ENCODE results near the gene ALPG.

The ALPG gene

DNA sequence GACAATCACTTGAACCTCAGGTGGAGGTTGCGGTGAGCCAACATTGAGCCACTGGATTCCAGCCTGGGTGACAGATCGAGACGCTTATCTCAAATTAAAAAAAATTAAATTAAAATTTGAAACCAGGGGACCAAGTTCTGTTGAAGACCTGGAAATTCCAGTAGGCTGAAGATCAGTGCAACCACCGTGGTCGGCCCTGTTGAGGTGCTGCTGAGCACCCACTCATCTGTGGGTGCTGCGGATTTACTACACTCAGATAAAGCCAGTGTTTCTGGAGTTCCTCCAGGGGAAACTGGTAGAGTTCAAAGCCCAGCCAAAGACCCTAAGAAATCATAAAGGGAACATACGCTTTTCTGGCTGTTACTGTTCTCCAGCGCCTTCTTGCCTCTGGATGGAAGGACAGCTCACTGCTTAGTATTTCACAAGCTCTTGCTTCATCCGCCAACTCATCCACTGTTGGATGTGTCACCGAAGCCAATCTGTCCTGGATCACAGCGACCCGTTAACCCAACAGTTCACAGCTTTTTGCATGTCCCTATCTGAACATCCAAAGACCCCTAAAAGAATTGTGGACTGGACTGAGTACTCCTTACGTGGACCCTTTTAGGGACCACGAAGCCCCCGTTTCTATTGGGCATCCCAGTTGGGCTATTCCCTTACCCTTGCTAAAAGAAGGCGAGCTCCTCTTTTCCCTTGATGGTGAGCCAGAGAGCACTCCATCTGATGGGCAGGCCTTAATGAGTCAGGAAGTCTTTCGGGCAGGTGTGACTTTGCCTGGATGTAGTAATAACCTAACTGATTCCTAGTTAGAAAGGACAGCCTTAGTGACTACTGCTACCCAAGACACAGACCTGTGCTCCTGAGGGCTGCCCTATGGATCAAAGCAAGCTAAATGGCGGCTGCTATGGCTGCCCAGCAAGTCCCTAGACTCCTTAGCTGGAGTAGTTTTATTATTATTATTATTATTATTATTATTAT lies 34.1 kb upstream of the ALPG start:
- DNase-seq (ENCODE audit: low read depth, low spot score) = no peak
- TF ChIP-seq, protein P1, sequence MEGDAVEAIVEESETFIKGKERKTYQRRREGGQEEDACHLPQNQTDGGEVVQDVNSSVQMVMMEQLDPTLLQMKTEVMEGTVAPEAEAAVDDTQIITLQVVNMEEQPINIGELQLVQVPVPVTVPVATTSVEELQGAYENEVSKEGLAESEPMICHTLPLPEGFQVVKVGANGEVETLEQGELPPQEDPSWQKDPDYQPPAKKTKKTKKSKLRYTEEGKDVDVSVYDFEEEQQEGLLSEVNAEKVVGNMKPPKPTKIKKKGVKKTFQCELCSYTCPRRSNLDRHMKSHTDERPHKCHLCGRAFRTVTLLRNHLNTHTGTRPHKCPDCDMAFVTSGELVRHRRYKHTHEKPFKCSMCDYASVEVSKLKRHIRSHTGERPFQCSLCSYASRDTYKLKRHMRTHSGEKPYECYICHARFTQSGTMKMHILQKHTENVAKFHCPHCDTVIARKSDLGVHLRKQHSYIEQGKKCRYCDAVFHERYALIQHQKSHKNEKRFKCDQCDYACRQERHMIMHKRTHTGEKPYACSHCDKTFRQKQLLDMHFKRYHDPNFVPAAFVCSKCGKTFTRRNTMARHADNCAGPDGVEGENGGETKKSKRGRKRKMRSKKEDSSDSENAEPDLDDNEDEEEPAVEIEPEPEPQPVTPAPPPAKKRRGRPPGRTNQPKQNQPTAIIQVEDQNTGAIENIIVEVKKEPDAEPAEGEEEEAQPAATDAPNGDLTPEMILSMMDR (IDR thresholded peaks at IDR 0.05; ENCODE audit: insufficient read depth, low read length, missing control alignments) = no peak
- CTCF ChIA-PET = interaction anchor here (1.4 kb wide), 1 partner anchor 471 kb away, joined by 3 read pairs; no protein-coding TSS in a partner anchor
- POLR2A ChIA-PET = no interaction called here
- no peak overlapping the region for H3K4me3 ChIP-seq (ENCODE audit: low read depth, low read length)

- TF ChIP-seq, protein P1 (IDR thresholded peaks at IDR 0.05; ENCODE audit: insufficient read depth, low read length, missing control alignments) = no peak
- ChIA-PET CTCF (interaction anchor here (1.0 to 1.4 kb wide), 3 partner anchors 8 to 473 kb away, joined by 3 to 4 read pairs (median 3); no protein-coding TSS in a partner anchor), POLR2A (no interaction called here)
- DNase-seq (ENCODE audit: low read depth, low spot score) = no peak
- no peak overlapping the region for H3K4me3 ChIP-seq (ENCODE audit: low read depth, low read length)
These were observed 32.3 kb upstream of the ALPG start for GRCh38 chr2:232374356-232374755.

- TF ChIP-seq, protein P1 (IDR thresholded peaks at IDR 0.05; ENCODE audit: insufficient read depth, low read length, missing control alignments) = no peak
- DNase-seq (ENCODE audit: low read depth, low spot score) = no peak
- H3K4me3 ChIP-seq (ENCODE audit: low read depth, low read length) = no peak overlapping the region
- ChIA-PET POLR2A (no interaction called here), CTCF (no interaction called here)
These were observed 31.5 kb upstream of the ALPG start for GRCh38 chr2:232375164-232375563.

- H3K4me3 ChIP-seq (ENCODE audit: low read depth, low read length) = no peak overlapping the region
- DNase-seq (ENCODE audit: low read depth, low spot score) = no peak
- ChIA-PET CTCF (interaction anchor here (1.0 kb wide), 1 partner anchor 52 kb away, joined by 3 read pairs; no protein-coding TSS in a partner anchor), POLR2A (no interaction called here)
- TF ChIP-seq, protein P1 (IDR thresholded peaks at IDR 0.05; ENCODE audit: insufficient read depth, low read length, missing control alignments) = no peak
These were observed 30.4 kb upstream of the ALPG start for GRCh38 chr2:232376260-232376659.

DNA sequence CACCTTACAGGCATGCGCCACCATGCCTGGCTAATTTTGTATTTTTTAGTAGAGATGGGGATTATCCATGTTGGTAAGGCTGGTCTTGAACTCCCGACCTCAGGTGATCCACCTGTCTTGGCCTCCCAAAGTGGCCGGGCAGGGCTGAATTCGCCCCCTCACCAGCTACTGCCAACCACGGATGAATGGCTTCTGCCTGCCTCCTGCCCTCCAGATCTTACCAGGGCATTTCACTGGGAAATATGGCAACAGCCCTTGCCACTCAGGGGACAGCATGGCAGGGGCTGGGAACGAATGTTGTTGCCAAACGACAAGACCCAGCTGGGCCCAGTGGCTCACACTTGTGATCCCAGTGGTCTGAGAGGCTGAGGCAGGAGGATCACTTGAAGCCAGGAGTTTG lies 29.9 kb upstream of the ALPG start:
- ChIA-PET POLR2A (no interaction called here), CTCF (interaction anchor here (1.0 kb wide), 1 partner anchor 51 kb away, joined by 3 read pairs; no protein-coding TSS in a partner anchor)
- TF ChIP-seq, protein P1 (IDR thresholded peaks at IDR 0.05; ENCODE audit: insufficient read depth, low read length, missing control alignments) = no peak
- H3K4me3 ChIP-seq (ENCODE audit: low read depth, low read length) = no peak overlapping the region
- DNase-seq (ENCODE audit: low read depth, low spot score) = no peak

DNA sequence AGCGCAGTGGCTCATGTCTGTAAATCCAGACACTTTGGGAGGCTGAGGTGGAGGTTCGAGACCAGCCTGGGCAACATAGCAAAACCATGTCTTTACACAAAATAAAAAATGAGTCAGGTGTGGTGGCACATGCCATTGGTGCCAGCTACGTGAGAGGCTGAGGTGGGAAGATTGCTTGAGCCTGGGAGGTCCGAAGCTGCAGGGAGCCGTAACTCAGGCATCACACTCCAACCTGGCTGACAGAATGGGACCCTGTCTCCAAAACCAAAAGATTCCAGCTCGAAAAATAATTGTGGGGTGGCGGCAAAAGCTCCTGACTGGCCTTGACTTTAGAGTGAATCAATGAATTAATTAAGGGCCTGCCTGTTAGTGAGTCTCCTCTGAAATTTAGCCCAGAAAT lies 29.3 kb upstream of the ALPG start:
- DNase-seq (ENCODE audit: low read depth, low spot score) = no peak
- ChIA-PET CTCF (interaction anchor here (1.0 to 1.2 kb wide), 2 partner anchors 11 to 51 kb away, joined by 3 read pairs; no protein-coding TSS in a partner anchor), POLR2A (no interaction called here)
- H3K4me3 ChIP-seq (ENCODE audit: low read depth, low read length) = no peak overlapping the region
- TF ChIP-seq, protein P1 (IDR thresholded peaks at IDR 0.05; ENCODE audit: insufficient read depth, low read length, missing control alignments) = no peak

Measured in AG04449 (cell line).